Amygdala (tissue), 56 donors: ENCODE data around the gene PPT1.

Experiments used
- DNase-seq, 56 donors: peaks; one replicate each; lab custom pipeline; 2025; lab: John Stamatoyannopoulos, UW

PPT1 gene

DNA sequence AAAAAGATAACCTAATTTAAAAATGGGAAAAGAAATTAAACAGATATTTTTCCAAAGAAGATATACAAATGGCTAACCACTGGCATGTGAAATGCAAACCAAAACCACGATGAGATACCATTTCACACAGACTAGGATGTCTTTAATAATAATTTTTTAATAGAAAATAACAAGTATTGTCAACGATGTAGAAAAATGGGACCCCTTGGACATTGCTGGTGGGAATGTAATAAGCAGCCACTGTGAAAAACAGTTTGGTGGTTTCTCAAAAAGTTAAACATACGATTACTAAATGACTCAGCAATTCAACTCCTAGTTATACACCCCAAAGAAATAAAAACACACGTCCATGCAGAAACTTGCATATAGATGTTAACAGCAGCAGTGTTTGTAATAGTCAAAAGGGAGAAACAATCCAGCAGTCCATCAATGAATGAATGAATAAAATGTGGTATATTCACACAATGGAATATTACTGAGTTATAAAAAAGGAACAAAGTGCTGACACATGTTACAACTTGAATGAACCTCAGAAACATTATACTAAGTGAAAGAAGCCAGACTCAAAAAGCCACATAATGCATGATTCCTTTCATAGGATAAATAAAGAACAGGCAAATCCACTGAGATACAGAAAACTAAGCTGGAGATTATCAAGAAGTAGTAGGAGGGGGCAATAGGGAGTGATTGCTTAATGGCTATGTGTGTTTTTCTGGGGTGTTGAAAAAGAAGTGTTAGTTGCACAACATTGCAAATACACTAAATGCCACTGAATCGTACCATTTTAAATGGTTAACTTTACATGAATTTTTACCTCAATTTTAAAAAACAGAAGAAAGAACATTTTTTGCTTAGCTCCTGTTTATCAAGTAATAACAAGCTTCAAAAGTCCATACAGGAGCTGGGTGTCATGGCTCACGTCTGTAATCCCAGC lies 4.1 kb downstream of the PPT1 start:
- no peak for DNase-seq

DNA sequence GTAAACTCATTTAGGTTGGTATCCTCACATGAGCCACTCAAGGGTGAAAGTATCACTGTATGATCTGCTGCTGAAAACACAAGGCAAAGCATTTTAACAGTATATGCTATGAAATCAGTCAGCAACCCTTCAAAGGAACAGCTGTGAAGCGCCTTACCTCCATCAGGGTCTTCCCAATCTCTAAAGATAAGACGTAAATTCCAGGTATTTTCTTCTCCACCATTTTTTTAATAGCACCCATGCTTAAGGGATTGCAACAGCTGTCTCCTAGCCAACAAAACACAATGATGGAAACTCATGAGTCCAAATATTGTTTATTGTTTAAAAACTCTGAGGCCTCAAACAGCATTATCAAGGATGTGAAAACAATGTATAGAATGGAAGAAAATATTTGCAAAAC lies 4.8 kb downstream of the PPT1 start:
- DNase-seq, result no peak

DNA sequence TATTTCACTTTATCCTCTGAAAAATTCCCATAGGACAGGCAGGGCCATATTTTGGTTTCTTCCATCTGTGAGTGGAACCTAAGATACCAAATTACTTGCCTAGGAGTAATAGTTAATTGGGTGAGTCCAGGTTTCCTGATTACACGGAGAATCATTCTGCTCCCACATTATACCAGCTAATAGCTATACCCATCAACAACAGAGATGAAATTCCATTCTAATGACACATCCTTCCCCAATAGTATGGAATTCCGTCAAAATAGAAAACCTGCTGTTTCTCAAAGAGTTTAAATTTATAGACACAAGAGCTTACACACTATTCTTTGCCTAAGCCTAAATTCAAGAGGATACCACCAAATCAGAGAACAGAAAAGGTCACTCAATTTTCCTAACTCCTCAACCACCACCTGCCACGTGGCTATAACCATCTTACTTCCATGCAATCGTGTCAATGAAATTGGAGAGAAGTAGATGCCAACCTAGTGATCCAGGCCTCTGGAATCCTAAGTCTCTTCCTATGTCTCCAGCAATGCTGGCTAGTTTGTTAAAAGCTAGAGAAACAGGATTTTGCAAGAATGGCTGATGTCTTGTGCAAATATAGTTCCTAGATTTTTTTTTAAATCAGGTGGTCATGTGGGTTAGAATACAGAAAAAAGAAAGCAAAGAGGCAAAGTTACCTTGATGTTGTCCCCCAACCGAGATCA lies 6.2 kb downstream of the PPT1 start:
- DNase-seq, result no peak

DNA sequence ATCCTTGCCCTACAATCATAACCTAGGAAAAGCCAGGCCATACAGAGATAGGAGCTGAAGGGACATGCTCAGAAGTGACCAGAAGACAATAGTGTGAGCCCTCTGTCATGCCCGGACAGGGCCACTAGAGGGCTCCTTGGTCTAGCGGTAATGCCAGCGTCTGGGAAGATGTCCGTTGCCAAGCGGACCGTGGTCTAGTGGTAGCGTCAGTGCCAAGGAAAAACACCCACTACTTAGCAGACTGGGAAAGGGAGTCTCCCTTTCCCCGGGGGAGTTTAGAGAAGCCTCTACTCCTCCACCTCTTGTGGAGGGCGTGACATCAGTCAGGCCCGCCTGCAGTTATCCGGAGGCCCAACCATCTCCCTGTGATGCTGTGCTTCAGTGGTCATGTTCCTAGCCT lies 12.3 kb downstream of the PPT1 start:
- peak in 52 of 56 donors; percentile 6 to 90 (median 54) for DNase-seq

DNA sequence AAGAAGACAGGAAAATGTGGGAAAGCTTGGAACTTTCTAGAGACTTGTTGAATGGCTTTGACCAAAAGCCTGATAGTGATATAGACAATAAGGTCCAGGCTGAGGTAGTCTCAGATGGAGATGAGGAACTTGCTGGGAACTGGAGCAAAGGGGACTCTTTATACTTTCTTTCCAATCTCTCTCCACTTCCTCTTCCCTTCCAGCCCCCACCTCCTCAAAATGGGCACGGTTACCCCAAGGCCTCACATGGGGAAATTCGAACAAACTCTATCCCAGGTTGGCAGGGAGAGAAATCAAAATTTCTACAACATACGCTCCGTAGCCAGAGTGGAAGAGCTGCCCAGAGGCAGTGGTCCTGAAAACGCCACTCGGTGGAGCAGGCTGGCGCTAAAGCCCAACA lies 15.2 kb downstream of the PPT1 start:
- DNase-seq, result no peak

DNA sequence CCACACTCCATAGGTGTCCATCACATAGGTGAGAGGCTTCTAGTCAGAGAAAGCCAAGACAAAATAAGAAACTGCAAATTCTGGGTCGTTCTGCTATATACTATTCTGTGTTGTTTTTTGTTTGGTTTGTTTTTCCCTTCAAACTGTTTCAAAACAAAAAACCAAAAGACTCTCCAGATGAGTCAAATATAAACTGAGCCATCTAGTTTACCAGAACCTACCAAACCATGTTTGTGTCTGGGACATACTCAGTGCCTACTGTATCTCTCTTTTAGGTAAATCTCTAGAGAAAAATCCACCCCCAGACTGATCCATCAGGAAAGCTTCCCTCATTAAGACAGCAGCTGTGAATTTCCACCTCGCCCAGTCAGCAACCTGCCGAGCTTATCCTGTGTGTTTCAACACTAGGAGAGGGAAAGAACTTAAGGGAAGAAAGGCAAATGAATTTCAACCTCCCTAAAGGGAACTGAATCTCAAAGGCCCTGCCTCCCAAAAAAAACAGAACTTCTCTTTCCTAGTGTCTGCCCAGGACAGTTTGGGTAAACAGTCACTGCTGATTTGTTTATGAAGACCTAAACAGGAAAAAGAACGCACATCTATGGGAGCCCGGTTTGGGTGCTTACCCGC lies 17.2 kb downstream of the PPT1 start:
- DNase-seq, result peak in 5 of 56 donors; percentile 5 to 25 (median 22)

DNA sequence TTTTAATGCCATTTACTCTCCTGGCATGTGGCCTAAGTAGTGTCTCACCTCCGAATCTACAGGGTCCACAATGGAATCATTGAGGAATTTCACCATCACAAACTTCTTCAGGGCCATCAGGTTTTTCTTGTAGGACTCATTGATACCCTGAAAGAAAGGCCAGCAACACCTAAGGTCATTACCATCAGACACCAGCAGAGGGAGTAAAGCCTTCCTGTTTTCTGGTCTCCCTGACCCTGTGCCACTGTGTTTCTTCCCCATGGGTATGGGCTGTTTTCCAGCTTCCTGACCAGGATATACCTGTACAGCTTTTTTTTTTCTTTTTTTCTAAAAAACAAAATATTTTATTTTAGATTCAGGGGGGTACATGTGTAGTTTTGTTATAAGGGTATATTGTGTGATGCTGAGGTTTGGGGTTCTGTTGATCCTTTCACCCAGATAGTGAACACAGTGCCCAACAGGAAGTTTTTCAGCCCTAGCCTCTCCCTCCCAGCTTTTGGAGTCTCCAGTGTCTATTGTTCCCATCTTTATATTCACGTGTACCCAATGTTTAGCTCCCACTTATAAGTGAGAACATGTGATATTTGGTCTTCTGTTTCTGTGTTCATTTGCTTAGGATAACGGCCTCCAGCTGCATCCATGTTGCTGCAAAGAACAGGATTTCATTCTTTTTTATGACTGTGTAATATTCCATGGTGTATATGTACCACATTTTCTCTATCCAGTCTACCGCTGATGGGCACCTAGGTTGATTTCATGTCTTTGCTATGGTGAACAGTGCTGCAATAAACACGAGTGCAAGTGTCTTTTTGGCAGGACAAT lies 18.3 kb downstream of the PPT1 start:
- peak in 8 of 56 donors; percentile 3 to 55 (median 8) for DNase-seq

DNA sequence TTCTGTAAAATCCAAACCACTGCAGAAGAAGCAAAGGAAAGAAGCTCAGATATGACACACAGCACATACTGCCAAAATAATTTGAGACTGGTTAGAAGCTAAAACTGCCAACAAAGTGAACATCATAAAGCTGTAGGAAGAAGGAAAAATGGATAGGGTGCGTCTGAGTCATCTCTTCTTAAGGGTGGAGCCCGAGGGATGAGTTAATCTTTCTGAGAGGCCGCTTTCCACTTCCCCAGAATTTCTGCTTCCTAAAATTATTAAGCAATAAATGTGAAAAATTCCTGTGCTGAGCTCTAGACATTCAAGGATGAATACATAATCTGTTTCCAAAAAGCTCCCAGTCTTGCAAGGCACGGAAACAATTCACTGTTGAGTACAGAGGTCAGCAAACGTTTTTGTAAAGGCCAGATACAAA lies 20.1 kb downstream of the PPT1 start:
- DNase-seq, result no peak

DNA sequence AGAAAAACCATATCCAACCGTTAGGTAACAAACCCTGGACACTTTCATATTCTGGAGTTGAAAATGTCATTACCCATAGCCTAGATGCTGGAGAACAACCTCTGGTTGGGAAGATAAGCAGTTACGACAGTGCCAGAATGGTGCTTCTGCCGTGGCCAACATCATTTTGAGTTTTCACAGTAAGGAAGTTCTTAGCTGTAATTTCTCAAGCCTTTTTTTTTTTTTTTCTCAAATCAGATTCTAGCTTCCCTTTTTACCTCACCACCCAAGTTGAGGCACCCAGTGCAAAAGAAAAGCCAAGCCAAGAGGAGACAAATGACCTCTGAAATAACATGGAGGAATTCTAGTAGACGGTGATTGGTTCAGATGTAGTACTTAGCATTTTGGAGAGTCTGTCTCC lies 21.8 kb downstream of the PPT1 start:
- no peak for DNase-seq

DNA sequence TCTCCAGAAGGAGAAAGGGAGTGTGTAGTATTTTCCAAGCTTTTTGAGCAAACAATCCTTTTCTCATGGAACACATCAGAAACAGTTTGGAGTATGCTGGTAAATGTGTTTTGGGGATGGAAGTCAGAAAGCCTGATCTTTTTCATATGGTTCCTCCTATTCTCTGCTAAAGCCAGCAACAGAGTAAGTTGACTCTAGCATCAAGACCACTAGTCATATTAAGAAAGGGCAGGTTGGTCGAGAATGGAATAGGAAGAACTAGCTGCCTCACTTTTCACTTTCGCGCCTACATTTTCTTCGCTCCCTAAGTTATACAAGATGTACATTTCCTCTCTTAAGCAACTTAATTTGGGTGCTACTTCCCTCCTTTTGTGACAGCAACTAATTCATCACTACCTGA lies 24.0 kb downstream of the PPT1 start:
- DNase-seq, result no peak

DNA sequence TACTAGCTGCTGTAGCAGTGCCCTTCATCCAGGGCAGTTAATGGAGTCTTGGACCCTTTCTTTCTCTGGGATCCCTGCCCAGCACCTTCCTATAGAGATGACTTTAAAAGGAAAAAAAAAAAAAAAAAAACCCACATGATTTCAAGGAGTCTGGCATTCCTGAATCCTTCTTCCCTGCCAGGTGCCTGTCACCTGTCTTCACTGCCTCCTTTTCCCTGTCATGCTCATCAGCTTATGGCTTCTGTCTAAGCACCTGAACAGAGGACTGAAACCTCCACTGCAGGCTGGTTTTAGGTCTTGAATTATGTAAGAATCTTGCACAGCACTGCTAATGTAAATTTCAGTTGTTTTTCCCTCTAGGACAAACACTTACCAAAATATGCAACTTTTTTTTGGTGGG lies 24.9 kb downstream of the PPT1 start:
- no peak for DNase-seq

DNA sequence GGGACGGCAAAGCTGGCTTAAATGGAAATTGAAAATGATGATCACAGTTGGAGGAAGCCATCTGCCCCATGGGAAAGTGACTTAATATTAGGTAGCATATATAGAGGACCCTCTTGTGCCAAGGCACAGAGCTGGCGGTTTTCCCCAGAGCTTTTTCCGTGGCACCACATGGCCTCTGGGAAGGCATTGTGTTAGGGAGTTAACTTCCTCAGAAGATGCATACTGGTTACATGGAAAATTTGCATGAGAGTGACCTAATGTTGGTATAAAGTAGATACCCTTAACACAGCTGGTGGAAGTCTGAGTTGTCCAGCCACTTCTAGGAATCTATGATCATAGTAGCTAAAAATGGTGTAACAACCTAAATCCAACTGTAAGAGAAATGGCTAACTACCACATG lies 29.2 kb downstream of the PPT1 start:
- DNase-seq, result no peak

DNA sequence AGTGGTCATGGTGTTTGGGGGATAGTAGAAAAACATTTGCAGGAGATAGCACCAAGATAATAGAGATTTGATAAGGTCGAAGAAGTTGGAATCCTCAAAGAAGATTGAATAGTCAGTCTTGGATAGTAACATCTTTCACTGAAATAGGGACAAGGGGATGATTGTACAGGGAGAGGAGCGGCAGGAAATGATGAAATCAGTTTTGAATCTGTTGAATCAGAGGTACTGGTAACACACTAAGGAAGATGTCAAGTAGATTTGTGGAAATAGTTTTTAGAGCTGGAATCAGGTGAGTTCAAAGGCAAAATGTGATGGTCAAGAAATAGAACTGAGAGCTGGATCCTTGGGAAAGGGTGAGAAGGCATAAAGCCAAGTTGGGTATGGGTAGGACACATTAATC lies 30.0 kb downstream of the PPT1 start:
- DNase-seq, result no peak

DNA sequence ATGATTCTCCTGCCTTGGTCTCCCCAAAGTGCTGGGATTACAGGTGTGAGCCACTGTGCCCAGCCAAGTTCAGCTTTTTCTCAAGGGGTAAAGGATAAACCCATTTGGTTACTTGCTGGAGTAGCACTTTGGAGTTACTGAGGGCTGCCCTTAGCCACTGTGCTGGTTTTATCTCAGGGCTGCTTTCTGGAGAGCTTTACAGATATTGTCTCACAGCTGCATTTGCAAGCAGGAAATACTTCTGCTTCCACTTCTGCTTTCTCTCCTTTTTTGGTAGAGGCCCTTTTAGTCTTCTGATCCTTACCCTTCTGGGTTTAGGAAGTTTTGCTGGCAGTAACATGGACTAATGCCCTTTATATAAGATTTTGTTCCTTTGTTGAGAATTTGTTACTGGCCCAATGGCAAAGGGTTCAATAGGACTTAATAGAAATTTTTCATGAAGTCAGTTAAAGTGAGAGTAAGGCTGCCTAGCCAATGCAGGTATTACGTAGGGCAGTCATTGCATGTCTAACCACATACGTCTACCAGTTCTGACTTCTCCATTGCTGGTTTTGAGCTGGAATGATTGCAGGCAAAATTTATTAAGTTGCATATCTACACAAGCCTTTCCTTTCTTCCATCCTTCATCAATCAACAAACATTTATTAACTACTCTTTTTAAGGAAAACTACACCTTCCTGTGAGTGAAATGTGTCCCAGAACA lies 32.1 kb downstream of the PPT1 start:
- DNase-seq, result no peak

DNA sequence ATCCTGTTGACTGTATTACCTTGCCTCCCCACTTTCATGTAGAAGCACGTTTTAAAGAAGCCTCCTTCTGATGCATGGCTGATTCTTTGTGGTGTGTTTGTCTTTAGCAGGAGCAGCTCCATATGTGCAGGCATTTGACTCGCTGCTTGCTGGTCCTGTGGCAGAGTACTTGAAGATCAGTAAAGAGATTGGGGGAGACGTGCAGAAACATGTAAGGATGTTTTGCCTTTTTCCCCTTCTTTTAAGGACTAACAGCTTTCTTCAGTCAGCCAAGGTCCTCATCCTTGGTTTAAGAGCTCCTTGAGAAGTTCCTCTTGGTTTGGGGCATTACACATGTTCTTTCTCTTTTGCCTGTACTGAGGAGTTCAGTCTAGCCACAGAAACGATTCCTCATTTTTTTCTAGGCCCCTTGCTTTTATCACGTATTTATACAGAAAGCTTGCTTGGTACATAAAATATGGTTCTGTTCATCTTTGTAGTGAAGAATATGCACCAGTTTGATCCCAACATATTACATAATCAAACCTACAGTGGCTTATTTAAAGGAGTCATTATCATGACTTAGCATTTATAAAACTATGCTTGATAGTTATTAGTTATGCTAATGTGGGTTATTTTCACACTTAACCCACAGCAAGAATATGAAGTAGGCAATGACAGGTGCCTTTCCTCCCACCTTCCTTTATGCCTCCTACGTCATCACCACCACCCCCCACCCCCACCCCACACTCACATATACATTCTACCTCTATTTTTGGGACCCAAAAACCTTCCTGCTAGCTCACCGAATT lies 36.9 kb downstream of the PPT1 start:
- DNase-seq, result no peak

DNA sequence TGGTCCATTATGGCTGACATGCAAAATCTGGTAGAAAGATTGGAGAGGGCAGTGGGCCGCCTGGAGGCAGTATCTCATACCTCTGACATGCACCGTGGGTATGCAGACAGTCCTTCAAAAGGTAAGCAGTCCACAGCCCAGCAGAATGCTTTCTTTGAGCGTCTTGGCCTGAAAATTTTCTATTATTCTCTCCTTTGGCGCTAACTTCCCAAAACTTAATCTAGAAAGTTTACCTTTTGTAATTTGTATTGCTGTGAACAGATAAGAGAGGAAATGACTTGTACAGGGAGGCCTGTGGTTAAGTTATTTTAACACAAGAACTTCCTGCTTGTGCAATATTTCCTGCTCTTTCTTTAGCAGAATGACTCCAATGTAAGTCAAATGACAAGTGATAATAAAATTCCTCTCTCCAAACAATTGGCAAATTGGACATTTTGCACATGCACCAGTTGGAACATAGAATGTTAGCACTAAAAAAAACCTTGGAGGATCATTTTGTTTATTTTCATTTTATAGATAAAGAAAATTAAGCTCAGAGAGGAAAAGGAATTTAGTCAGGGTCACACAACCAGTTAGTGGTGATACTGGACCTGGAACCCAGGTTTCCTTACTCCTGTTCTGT lies 37.6 kb downstream of the PPT1 start:
- DNase-seq, result no peak

DNA sequence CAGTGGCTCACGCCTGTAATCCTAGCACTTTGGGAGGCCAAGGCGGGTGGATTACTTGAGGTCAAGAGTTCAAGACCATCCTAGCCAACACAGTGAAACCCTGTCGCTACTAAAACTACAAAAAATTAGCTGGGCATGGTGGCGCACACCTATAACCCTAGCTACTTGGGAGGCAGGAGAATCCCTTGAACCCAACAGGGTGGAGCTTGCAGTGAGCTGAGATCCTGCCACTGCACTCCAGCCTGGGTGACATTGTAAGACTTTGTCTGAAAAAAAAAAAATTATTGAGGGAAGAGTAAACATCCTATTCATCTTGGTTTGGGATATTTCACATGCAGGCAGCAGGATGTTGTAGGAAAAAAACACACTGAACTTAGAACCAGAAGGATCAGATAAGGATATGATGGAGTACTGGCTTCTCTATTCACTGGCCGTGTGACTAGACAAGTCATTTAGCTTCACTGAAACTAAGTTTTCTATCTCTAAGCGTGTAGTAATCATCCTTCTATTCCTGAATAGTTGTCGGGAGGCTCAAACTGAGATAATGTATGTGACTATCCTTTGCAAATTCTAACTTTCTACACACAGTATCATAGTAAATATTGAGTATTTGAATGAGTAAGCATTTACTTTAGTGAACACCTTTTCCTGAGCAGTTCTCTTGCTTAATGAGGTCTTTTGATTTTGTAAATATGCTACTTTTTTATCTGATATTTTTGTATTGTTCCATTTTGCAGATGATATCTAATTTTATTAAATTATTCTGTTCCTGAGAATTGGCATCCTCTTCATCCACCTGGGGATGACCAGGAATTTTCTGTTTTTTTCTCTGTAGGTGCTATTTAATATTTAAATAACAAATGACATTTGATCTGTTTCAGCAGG lies 38.4 kb downstream of the PPT1 start:
- DNase-seq, result no peak

DNA sequence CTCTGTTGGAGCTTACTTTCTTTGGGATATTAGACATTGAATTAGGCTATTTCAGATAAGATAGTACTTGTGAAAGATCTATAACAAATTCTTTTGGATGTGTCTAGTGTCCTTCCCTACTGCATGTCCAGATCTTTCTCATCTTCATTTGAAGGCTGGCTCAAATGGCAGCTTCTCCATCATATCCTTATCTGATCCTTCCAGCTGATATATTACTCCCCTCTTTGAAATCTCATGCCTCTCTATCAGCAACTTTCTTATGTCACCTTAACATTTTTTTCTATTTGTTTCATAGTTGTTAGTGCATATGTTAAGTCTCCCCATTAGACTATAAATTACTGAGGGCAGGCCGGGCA lies 39.0 kb downstream of the PPT1 start:
- no peak for DNase-seq
